Neural cell (in vitro differentiated cells): ENCODE data around the gene RPL34. TPM values are rescaled to one million over a fixed set of nuclear protein-coding genes. Genes with fewer than 3 reads are reported as not detected.

Source experiments
- H2AFZ ChIP-seq: fragments of 200-600, 300-800 bp; sonication (generic), shearing (Covaris generic); 2 replicates; pipeline ENCODE4 v1.6.0; 2014; ENCODE audit warnings: low read depth, mild to moderate bottlenecking, antibody characterized with exemption, low read length, moderate library complexity
- H3F3A ChIP-seq: fragments of 200-600 bp; shearing (Covaris generic); 2 replicates; pipeline ENCODE4 v1.6.1; 2016; ENCODE audit warnings: mild to moderate bottlenecking, moderate library complexity, mixed read lengths, antibody characterized with exemption, low read length; ENCODE audit not compliant: insufficient read depth, poor library complexity, severe bottlenecking
- H3K27ac ChIP-seq: fragments of 200-600, 300-800 bp; sonication (generic), shearing (Covaris generic); 2 replicates; pipeline ENCODE4 v1.5.1; 2014; ENCODE audit warnings: mild to moderate bottlenecking, low read length, moderate library complexity
- H3K27me3 ChIP-seq: fragments of 300-800, 200-600 bp; sonication (generic), shearing (Covaris generic); 2 replicates; pipeline ENCODE4 v1.6.0; 2014; ENCODE audit warnings: mild to moderate bottlenecking, low read depth, low read length, moderate library complexity; ENCODE audit not compliant: insufficient read depth
- H3K36me3 ChIP-seq: fragments of 300-800, 200-600 bp; sonication (generic), shearing (Covaris generic); 2 replicates; pipeline ENCODE4 v1.5.1; 2014; ENCODE audit warnings: mild to moderate bottlenecking, antibody characterized with exemption, low read length, moderate library complexity; ENCODE audit not compliant: insufficient read depth
- H3K4me2 ChIP-seq: fragments of 300-800, 200-600 bp; sonication (generic), shearing (Covaris generic); 2 replicates; pipeline ENCODE4 v1.6.0; 2014; ENCODE audit warnings: mild to moderate bottlenecking, low read length
- H3K4me3 ChIP-seq: fragments of 300-800, 200-600 bp; sonication (generic), shearing (Covaris generic); 2 replicates; pipeline ENCODE4 v1.5.1; 2014; ENCODE audit warnings: mild to moderate bottlenecking, low read length, moderate library complexity
- H3K79me2 ChIP-seq: fragments of 200-600 bp; shearing (Covaris generic); replicated peaks from 2 replicates; pipeline ENCODE4 v1.6.0; 2014; ENCODE audit warnings: mild to moderate bottlenecking, low read length, moderate library complexity; ENCODE audit not compliant: insufficient read depth
- H3K9ac ChIP-seq: fragments of 300-800, 200-600 bp; sonication (generic), shearing (Covaris generic); 2 replicates; pipeline ENCODE4 v1.6.1; 2016; ENCODE audit warnings: mild to moderate bottlenecking, low read length, mixed read lengths
- H3K9me2 ChIP-seq: fragments of 200-600 bp; shearing (Covaris generic); 2 replicates; pipeline ENCODE4 v1.6.1; 2016; ENCODE audit warnings: mild to moderate bottlenecking, low read length, mixed read lengths; ENCODE audit not compliant: insufficient read depth
- H3K9me3 ChIP-seq: fragments of 200-600, 300-800 bp; sonication (generic), shearing (Covaris generic); 2 replicates; pipeline ENCODE4 v1.6.1; 2016; ENCODE audit warnings: mild to moderate bottlenecking, mixed run types, low read length, moderate library complexity, mixed read lengths
- H4K20me1 ChIP-seq: fragments of 200-600 bp; shearing (Covaris generic); 2 replicates; pipeline ENCODE4 v1.6.1; 2016; ENCODE audit warnings: mild to moderate bottlenecking, mixed run types; ENCODE audit not compliant: insufficient read depth
- EP300 ChIP-seq: fragments of 450-650 bp; conservative IDR thresholded peaks from 2 replicates; pipeline ENCODE4 v1.6.1; 2014; ENCODE audit warnings: antibody characterized with exemption, mild to moderate bottlenecking, moderate library complexity; ENCODE audit not compliant: poor library complexity, severe bottlenecking
- EZH2 ChIP-seq: fragments of 200-600, 300-800 bp; shearing (Covaris generic), sonication (generic); IDR thresholded peaks from 2 replicates; pipeline ENCODE4 v1.6.1; 2014; ENCODE audit warnings: antibody characterized with exemption, low read length, borderline replicate concordance, mild to moderate bottlenecking; ENCODE audit not compliant: insufficient read depth, poor library complexity, severe bottlenecking
- MXI1 ChIP-seq: fragments of 450-650 bp; conservative IDR thresholded peaks from 2 replicates; pipeline ENCODE4 v1.6.1; 2014; ENCODE audit warnings: antibody characterized with exemption, mild to moderate bottlenecking; ENCODE audit not compliant: poor library complexity, severe bottlenecking
- POLR2AphosphoS5 ChIP-seq: IDR thresholded peaks from 2 replicates; pipeline ENCODE4 v1.6.1; 2012
- RAD21 ChIP-seq: fragments of 450-650 bp; conservative IDR thresholded peaks from 2 replicates; pipeline ENCODE4 v1.6.1; 2014; ENCODE audit warnings: antibody characterized with exemption, mild to moderate bottlenecking, moderate library complexity
- REST ChIP-seq: IDR thresholded peaks from 2 replicates; pipeline ENCODE4 v1.6.1; 2012; ENCODE audit warnings: borderline replicate concordance
- SMC3 ChIP-seq: fragments of 450-650 bp; conservative IDR thresholded peaks from 2 replicates; pipeline ENCODE4 v1.6.1; 2014; ENCODE audit warnings: antibody characterized with exemption, mild to moderate bottlenecking, moderate library complexity; ENCODE audit not compliant: poor library complexity
- TAF1 ChIP-seq: IDR thresholded peaks from 2 replicates; pipeline ENCODE4 v1.6.1; 2012; ENCODE audit warnings: low read depth
- polyA plus RNA-seq: library from polyadenylated mRNA; depleted of rRNA; stranded (reverse); fragments of >200 nt; gene quantifications from 2 replicates; pipeline ENCODE4 v1.2.3, GENCODE V29; 2014
- TF ChIP-seq, protein P1 (sequence below): fragments of 450-650 bp; IDR thresholded peaks from 2 replicates; pipeline ENCODE4 v1.5.1; 2014; ENCODE audit warnings: antibody characterized with exemption, mild to moderate bottlenecking, moderate library complexity; ENCODE audit not compliant: poor library complexity, severe bottlenecking

RPL34 gene
- polyA plus RNA-seq, 1 donor from 2014 or later = 2,458 TPM

- Histone ChIP-seq H3K4me3 (peak overlapping the region; percentile 74), H2AFZ (peak overlapping the region; percentile 67), H3K36me3 (no peaks in the 10 kb centered on the region), H3K27ac (peak overlapping the region; percentile 59), H3K27me3 (no peaks in the 10 kb centered on the region), H4K20me1 (no peaks in the 10 kb centered on the region), H3K79me2 (peaks cover 24% of the 10 kb centered on the region), H3K9ac (peak overlapping the region; percentile 71), H3K4me2 (peak overlapping the region; percentile 84), H3K9me2 (no peaks in the 10 kb centered on the region), H3K9me3 (no peaks in the 10 kb centered on the region), H3F3A (no peaks in the 10 kb centered on the region)
- TF ChIP-seq REST = no peak
- no peak for TF ChIP-seq SMC3
- TF ChIP-seq MXI1 = no peak
- TF ChIP-seq EZH2 = no peak
- TF ChIP-seq EP300 = no peak
- TF ChIP-seq RAD21 = no peak
- TF ChIP-seq, protein P1, sequence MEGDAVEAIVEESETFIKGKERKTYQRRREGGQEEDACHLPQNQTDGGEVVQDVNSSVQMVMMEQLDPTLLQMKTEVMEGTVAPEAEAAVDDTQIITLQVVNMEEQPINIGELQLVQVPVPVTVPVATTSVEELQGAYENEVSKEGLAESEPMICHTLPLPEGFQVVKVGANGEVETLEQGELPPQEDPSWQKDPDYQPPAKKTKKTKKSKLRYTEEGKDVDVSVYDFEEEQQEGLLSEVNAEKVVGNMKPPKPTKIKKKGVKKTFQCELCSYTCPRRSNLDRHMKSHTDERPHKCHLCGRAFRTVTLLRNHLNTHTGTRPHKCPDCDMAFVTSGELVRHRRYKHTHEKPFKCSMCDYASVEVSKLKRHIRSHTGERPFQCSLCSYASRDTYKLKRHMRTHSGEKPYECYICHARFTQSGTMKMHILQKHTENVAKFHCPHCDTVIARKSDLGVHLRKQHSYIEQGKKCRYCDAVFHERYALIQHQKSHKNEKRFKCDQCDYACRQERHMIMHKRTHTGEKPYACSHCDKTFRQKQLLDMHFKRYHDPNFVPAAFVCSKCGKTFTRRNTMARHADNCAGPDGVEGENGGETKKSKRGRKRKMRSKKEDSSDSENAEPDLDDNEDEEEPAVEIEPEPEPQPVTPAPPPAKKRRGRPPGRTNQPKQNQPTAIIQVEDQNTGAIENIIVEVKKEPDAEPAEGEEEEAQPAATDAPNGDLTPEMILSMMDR = no peak
- no peak for TF ChIP-seq TAF1
- no peak for TF ChIP-seq POLR2AphosphoS5
Observed at GRCh38 chr4:108651014-108651791, 30.8 kb downstream of the RPL34 start.

DNA sequence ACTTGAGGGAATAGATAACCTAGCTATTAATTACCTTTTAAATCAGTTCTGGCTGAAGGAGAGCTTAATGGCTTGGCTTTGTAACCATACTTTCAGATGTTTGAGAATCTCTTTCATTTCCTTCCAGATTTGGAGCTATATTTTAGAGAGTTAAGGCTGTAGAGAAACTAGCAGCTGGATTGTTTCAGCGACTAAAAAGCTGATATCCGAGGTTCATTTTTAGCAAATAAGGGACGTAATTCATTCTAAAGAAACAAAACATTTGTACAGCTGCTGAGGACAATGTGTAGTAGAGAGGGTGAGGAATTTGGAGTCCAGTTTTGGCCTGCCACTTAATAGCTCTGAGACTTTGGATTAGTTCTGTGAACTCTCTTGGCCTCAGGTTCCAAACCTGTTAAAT, 42.3 kb downstream of the RPL34 start:
- no peak overlapping the region for H3K4me3 ChIP-seq
- H3K27ac ChIP-seq = no peak overlapping the region
- H3K79me2 ChIP-seq = no peaks in the 10 kb centered on the region
- no peaks in the 10 kb centered on the region for H3K9me3 ChIP-seq
- no peak overlapping the region for H3K9ac ChIP-seq
- peaks cover 3% of the 10 kb centered on the region for H3K36me3 ChIP-seq
- H3K4me2 ChIP-seq = no peak overlapping the region
- TF ChIP-seq REST (no peak), POLR2AphosphoS5 (no peak), EP300 (no peak), RAD21 (no peak), TAF1 (no peak), EZH2 (no peak), MXI1 (no peak), SMC3 (no peak)
- TF ChIP-seq, protein P1 = no peak
- no peaks in the 10 kb centered on the region for H3K27me3 ChIP-seq
- H3F3A ChIP-seq = no peaks in the 10 kb centered on the region
- no peaks in the 10 kb centered on the region for H4K20me1 ChIP-seq
- no peaks in the 10 kb centered on the region for H3K9me2 ChIP-seq
- no peak overlapping the region for H2AFZ ChIP-seq
